CD4-positive, CD25-positive, alpha-beta regulatory T cell (primary cell): ENCODE results near the gene BMX. TPM values are rescaled to one million over a fixed set of nuclear protein-coding genes. Genes with fewer than 3 reads are reported as not detected.

Source experiments
- ATAC-seq, 2 donors: fragments of 150-1000 bp; cut with Tn5 transposase; one replicate each; pipeline ENCODE4 v1.10.0; 2021; ENCODE audit warnings: low read depth in 2 of 2, moderate number of reproducible peaks in 2 of 2, moderate library complexity in 1 of 2
- DNase-seq, 3 donors: peaks; one replicate each; pipeline versions ENCODE4 v3.0.0 to v3.0.0-alpha.2; 2012 to 2022; ENCODE audit warnings: mixed read lengths in 1 of 3
- H3K27ac ChIP-seq: one replicate; pipeline ENCODE4 v1.7.0; 2013; ENCODE audit warnings: mild to moderate bottlenecking, low read length; ENCODE audit not compliant: insufficient read depth, poor library complexity, severe bottlenecking
- H3K27me3 ChIP-seq: one replicate; pipeline ENCODE4 v1.7.0; 2013; ENCODE audit warnings: low read length; ENCODE audit not compliant: control insufficient read depth, insufficient read depth
- H3K36me3 ChIP-seq: one replicate; pipeline ENCODE4 v1.7.0; 2013; ENCODE audit warnings: mild to moderate bottlenecking, low read length, moderate library complexity; ENCODE audit not compliant: control insufficient read depth, insufficient read depth
- H3K4me1 ChIP-seq: 2 replicates; pipeline ENCODE4 v1.7.0; 2013; ENCODE audit warnings: mild to moderate bottlenecking, low read length; ENCODE audit not compliant: insufficient read depth, control insufficient read depth, poor library complexity, severe bottlenecking
- H3K4me3 ChIP-seq: one replicate; pipeline ENCODE4 v1.7.0; 2013; ENCODE audit warnings: low read depth, mild to moderate bottlenecking, low read length, moderate library complexity
- H3K9me3 ChIP-seq, 2 experiments: 1 replicate in 1 of 2; 2 replicates in 1 of 2; pipeline ENCODE4 v1.7.0; 2013; ENCODE audit warnings: low read length in 2 of 2, mild to moderate bottlenecking in 1 of 2, moderate library complexity in 1 of 2; ENCODE audit not compliant: control insufficient read depth in 2 of 2
- H3K27ac Mint-ChIP-seq, 3 donors: one replicate each; pipeline ENCODE4 v1.8.0; 2020 to 2022; ENCODE audit warnings: mild to moderate bottlenecking in 3 of 3, mixed read lengths in 3 of 3, moderate library complexity in 2 of 3
- H3K27me3 Mint-ChIP-seq: one replicate; pipeline ENCODE4 v1.8.0; 2022; ENCODE audit warnings: mild to moderate bottlenecking, mixed read lengths
- H3K36me3 Mint-ChIP-seq: one replicate; pipeline ENCODE4 v1.8.0; 2020; ENCODE audit warnings: mixed read lengths
- H3K4me1 Mint-ChIP-seq, 4 donors: one replicate each; pipeline ENCODE4 v1.8.0; 2020 to 2022; ENCODE audit warnings: mixed read lengths in 4 of 4, mild to moderate bottlenecking in 1 of 4
- H3K4me3 Mint-ChIP-seq, 4 donors: one replicate each; pipeline ENCODE4 v1.8.0; 2020 to 2022; ENCODE audit warnings: mild to moderate bottlenecking in 4 of 4, mixed read lengths in 4 of 4, moderate library complexity in 3 of 4
- H3K9me3 Mint-ChIP-seq, 7 donors: one replicate each; pipeline ENCODE4 v1.8.0; 2020 to 2022; ENCODE audit warnings: mixed read lengths in 7 of 7, mild to moderate bottlenecking in 3 of 7, moderate library complexity in 2 of 7
- polyA plus RNA-seq, 4 donors: library from polyadenylated mRNA; unstranded; fragments of 300-500 nt; fragmentation: Illumina TruSeq; gene quantifications; one replicate each; pipeline ENCODE4 v1.2.3, GENCODE V29; 2021
- total RNA-seq: library from RNA; stranded (reverse); gene quantifications from one replicate; pipeline ENCODE4 v1.2.3, GENCODE V29; 2022

BMX gene
- total and polyA plus RNA-seq, 5 donors from 2014 or later = not detected

DNA sequence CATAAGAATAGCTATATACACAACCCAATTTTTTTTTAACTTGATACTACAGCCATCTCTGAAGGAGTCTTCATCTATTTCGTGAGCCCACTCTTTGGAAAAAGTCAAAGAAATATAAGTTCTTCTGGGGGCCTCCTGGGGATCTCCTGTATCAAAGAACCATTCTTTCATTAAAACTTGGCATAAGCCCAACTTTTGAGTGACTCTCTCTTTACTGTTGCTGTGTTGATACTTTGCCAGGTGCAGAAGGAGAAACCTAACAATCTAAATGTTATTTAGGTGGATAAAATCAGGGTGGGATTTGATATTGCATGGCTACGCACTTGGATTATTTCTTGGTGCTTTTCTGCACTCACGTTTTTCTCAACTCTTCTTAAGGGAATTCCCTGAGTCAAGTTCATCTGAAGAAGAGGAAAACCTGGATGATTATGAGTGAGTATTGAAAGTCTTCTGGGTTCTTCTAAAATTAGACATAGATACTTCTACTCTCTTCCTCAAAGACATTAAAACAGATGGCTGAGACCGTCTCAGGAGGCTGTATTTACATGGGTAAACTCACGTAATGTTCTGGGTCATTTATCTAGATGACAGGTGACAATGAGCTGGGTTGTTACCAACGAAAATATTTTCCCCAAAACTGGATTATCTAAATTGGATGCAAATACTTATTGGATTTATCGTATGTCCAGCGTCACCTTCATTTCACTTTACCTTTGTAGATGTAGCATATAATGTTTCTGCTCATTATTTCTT is 25.2 kb downstream of the BMX start:
- no peaks in the 10 kb centered on the region for H3K9me3 Mint-ChIP-seq
- no peak overlapping the region for H3K27ac Mint-ChIP-seq
- no peaks in the 10 kb centered on the region for H3K27me3 ChIP-seq
- H3K36me3 ChIP-seq = no peaks in the 10 kb centered on the region
- H3K4me1 Mint-ChIP-seq = no peaks in the 10 kb centered on the region
- no peak overlapping the region for H3K4me3 ChIP-seq
- ATAC-seq (no peak), DNase-seq (no peak)
- H3K9me3 ChIP-seq = no peaks in the 10 kb centered on the region
- no peaks in the 10 kb centered on the region for H3K4me1 ChIP-seq
- no peaks in the 10 kb centered on the region for H3K36me3 Mint-ChIP-seq
- H3K27ac ChIP-seq = no peak overlapping the region
- no peaks in the 10 kb centered on the region for H3K27me3 Mint-ChIP-seq
- no peak overlapping the region for H3K4me3 Mint-ChIP-seq

DNA sequence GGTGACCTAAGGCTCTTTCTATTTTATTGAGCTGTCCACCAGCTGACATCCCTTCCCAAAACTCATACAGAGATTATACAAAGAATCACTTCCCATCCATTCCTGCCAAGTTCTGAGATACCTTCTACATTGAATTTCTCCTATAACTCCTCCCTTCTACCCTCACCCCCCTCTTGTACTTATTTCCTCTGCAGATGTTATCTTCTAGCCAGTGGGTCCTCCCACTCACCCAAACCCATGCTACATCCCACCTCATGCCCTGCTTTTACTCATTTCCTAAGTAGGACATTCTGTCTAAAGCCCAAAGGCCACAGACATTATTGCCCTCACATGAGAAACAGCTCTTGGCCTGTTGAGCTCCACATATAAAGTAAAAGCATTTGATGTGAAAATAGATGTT is 28.6 kb downstream of the BMX start:
- Mint-ChIP-seq H3K27me3 (no peaks in the 10 kb centered on the region), H3K36me3 (no peaks in the 10 kb centered on the region)
- ATAC-seq = no peak

DNA sequence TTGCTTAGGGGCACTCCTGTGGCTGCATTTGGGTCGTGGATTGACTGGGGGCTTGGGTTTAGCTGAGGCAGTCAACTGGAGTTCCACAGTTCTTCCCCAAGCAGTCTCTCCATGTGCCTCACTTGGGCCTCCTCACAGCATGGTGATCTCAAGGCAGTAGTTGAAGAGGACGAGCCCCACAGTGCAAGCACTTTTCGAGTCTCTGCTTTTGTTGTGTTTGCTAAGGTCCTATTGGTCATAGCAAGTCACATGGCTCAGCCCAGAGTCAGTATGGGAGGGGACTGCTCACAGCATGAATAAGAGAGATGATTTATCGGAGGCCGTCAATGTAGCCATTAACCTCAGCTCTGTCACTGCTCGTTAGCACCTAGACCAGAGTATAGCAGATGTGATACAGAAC is 29.7 kb downstream of the BMX start:
- Mint-ChIP-seq H3K27me3 (no peaks in the 10 kb centered on the region), H3K4me1 (no peaks in the 10 kb centered on the region), H3K9me3 (no peaks in the 10 kb centered on the region), H3K36me3 (no peaks in the 10 kb centered on the region), H3K4me3 (no peak overlapping the region), H3K27ac (no peak overlapping the region)
- H3K36me3 ChIP-seq = no peaks in the 10 kb centered on the region
- H3K4me1 ChIP-seq = no peaks in the 10 kb centered on the region
- H3K4me3 ChIP-seq = no peak overlapping the region
- H3K27ac ChIP-seq = no peak overlapping the region
- no peaks in the 10 kb centered on the region for H3K9me3 ChIP-seq
- ATAC-seq = no peak
- H3K27me3 ChIP-seq = no peaks in the 10 kb centered on the region
- no peak for DNase-seq

More for the DNA sequence above, 28.6 kb downstream of the BMX start:
- Histone ChIP-seq H3K27me3 (no peaks in the 10 kb centered on the region), H3K27ac (no peak overlapping the region), H3K4me3 (no peak overlapping the region), H3K9me3 (no peaks in the 10 kb centered on the region), H3K4me1 (no peaks in the 10 kb centered on the region), H3K36me3 (no peaks in the 10 kb centered on the region)
- DNase-seq = no peak
- Mint-ChIP-seq H3K4me1 (no peaks in the 10 kb centered on the region), H3K4me3 (no peak overlapping the region), H3K27ac (no peak overlapping the region), H3K9me3 (no peaks in the 10 kb centered on the region)

DNA sequence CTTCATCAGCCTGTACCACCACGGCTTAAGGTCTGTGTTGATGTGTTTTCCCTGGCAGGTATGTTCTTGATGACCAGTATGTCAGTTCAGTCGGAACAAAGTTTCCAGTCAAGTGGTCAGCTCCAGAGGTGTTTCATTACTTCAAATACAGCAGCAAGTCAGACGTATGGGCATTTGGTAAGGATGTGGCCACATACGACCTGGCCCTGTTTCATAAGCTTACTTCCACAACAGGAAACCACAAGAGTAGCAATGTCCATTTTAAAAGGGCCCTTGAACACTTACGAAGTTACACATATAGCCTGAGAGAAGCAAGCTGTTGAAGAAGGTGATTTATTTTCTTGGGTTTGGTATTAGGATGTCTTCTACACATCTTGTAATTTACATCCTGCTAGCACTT is 46.1 kb downstream of the BMX start:
- no peak overlapping the region for H3K27ac Mint-ChIP-seq
- peaks cover 4% of the 10 kb centered on the region for H3K27me3 Mint-ChIP-seq
- DNase-seq (no peak), ATAC-seq (no peak)
- H3K4me1 ChIP-seq = no peaks in the 10 kb centered on the region
- H3K4me3 ChIP-seq = no peak overlapping the region
- H3K27ac ChIP-seq = no peak overlapping the region
- H3K9me3 Mint-ChIP-seq = peaks cover 0 to 3% (median 0%) of the 10 kb centered on the region in 7 donors
- no peaks in the 10 kb centered on the region for H3K27me3 ChIP-seq
- H3K36me3 ChIP-seq = no peaks in the 10 kb centered on the region
- H3K4me3 Mint-ChIP-seq = no peak overlapping the region
- H3K4me1 Mint-ChIP-seq = no peaks in the 10 kb centered on the region
- H3K9me3 ChIP-seq = no peaks in the 10 kb centered on the region
- no peaks in the 10 kb centered on the region for H3K36me3 Mint-ChIP-seq

DNA sequence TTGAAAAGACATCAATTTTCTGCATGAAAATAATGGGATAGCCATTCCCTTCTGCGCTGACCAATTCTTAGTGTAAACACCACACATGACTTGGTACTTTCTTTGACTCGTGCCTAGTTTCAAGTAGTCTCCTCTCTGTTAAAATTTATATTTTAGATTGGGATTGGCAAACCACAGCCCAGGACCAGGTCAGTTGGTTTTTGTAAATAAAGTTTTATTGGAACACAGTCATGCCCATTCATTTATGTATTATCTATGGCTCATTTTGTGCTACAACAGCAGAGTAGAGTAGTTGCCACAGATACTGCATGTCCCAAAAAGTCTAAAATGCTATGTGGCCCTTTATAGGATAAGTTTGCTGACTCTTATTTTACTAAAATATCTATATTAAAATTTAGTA is 46.7 kb downstream of the BMX start:
- ATAC-seq = no peak
- H3K36me3 ChIP-seq = no peaks in the 10 kb centered on the region
- Mint-ChIP-seq H3K4me3 (no peak overlapping the region), H3K9me3 (peaks cover 0 to 3% (median 0%) of the 10 kb centered on the region in 7 donors), H3K27me3 (peaks cover 4% of the 10 kb centered on the region), H3K36me3 (no peaks in the 10 kb centered on the region), H3K4me1 (no peaks in the 10 kb centered on the region), H3K27ac (no peak overlapping the region)
- no peak overlapping the region for H3K27ac ChIP-seq
- H3K27me3 ChIP-seq = no peaks in the 10 kb centered on the region
- no peaks in the 10 kb centered on the region for H3K4me1 ChIP-seq
- DNase-seq = no peak
- no peak overlapping the region for H3K4me3 ChIP-seq
- H3K9me3 ChIP-seq = no peaks in the 10 kb centered on the region

DNA sequence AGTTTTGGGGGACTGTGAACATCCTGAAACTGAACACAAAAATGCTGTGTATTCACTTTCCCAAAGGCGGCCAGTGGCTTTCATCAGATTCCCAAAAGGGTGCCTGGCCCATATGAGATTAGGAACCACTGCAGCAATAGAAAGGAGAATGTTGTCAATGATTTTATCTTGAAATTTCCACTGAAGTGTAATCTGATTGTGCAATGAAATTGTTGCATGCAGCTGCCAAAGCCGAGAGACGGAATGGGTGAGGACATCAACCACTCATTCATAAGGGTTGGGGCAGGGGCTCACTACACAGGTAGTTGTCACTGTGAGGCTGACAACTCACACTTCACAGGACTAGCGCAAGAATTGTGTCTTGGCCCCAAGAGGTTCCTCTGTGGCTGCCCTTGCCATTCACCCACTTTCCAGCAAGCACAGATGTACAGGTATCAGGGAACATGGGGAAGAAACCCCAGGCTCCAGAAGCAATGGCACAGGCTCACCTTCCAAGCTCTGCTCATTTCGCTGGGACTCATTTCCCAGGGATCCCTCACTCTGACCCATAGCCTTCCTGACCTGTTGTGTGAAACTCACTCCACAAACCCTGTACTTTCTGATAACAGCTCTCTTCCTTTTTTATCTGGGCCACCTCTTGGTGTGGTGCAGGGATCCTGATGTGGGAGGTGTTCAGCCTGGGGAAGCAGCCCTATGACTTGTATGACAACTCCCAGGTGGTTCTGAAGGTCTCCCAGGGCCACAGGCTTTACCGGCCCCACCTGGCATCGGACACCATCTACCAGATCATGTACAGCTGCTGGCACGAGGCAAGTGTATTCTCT is 48.8 kb downstream of the BMX start:
- Mint-ChIP-seq H3K27ac (no peak overlapping the region), H3K9me3 (peaks cover 0 to 2% (median 0%) of the 10 kb centered on the region in 7 donors), H3K27me3 (peaks cover 4% of the 10 kb centered on the region), H3K36me3 (no peaks in the 10 kb centered on the region), H3K4me3 (no peak overlapping the region), H3K4me1 (no peaks in the 10 kb centered on the region)
- Histone ChIP-seq H3K36me3 (no peaks in the 10 kb centered on the region), H3K9me3 (no peaks in the 10 kb centered on the region), H3K27ac (no peak overlapping the region), H3K27me3 (no peaks in the 10 kb centered on the region), H3K4me3 (no peak overlapping the region), H3K4me1 (no peaks in the 10 kb centered on the region)
- DNase-seq (no peak), ATAC-seq (no peak)

DNA sequence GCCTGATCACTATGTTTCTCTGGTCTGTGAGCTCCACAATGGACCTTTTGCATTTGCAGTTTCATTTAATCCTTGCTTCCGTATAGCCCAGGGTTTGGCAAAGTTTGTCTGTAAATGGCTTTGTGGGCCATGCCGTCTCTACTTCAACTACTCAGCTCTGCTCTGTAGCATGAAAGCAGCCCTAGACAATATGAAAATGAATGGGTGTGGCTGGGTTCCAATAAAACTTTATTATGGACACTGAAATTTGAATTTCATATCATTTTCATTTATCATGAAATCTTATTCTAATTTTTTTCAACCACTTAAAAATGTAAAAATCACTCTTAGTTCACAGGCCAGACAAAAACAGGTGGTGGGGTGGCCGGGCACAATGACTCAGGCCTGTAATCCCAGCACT is 58.6 kb downstream of the BMX start:
- Mint-ChIP-seq H3K27me3 (peaks cover 5% of the 10 kb centered on the region), H3K36me3 (no peaks in the 10 kb centered on the region), H3K9me3 (no peaks in the 10 kb centered on the region), H3K4me1 (no peaks in the 10 kb centered on the region), H3K27ac (no peak overlapping the region), H3K4me3 (no peak overlapping the region)
- H3K4me1 ChIP-seq = no peaks in the 10 kb centered on the region
- H3K27me3 ChIP-seq = no peaks in the 10 kb centered on the region
- DNase-seq = no peak
- no peak overlapping the region for H3K27ac ChIP-seq
- no peaks in the 10 kb centered on the region for H3K9me3 ChIP-seq
- no peaks in the 10 kb centered on the region for H3K36me3 ChIP-seq
- H3K4me3 ChIP-seq = no peak overlapping the region
- no peak for ATAC-seq

DNA sequence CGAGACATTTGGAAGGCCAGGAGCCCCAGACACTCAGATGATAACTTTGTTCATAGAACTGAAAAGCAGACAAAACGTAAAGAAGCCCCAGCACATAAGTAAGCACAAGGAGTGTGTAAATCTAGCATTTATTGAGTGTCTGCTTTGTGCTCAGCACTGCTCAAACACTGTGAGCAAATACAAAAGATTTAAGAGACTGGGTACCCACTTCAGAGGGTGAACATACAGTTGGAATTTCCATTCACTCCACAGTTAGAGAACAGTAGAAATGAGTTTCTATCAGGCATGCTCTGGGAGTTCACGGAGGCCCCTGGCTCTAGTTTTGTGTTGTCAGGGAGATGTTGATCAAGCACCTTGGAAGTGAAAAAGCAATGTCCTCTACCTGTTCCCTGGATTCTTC is 60.3 kb downstream of the BMX start:
- Mint-ChIP-seq H3K9me3 (no peaks in the 10 kb centered on the region), H3K4me3 (no peak overlapping the region), H3K27ac (no peak overlapping the region), H3K36me3 (no peaks in the 10 kb centered on the region), H3K27me3 (no peaks in the 10 kb centered on the region), H3K4me1 (no peaks in the 10 kb centered on the region)
- Histone ChIP-seq H3K9me3 (no peaks in the 10 kb centered on the region), H3K27me3 (no peaks in the 10 kb centered on the region), H3K4me1 (no peaks in the 10 kb centered on the region), H3K36me3 (no peaks in the 10 kb centered on the region), H3K27ac (no peak overlapping the region), H3K4me3 (no peak overlapping the region)
- ATAC-seq (no peak), DNase-seq (no peak)
